CD8-positive, alpha-beta memory T cell (primary cell): Measurements from ENCODE around the gene EEF1E1. TPM values are rescaled to one million over a fixed set of nuclear protein-coding genes. Genes with fewer than 3 reads are reported as not detected.

Source experiments
- CTCF ChIA-PET: fragments of 350-600 bp; sonication (Branson Sonifier 250); formaldehyde crosslinking; loops from one replicate; lab custom pipeline; 2021; ENCODE audit warnings: antibody characterized with exemption; lab: Charles Lee
- POLR2A ChIA-PET: fragments of 350-600 bp; sonication (Branson Sonifier 250); formaldehyde crosslinking; loops from one replicate; lab custom pipeline; 2021; ENCODE audit warnings: antibody characterized with exemption; lab: Charles Lee
- DNase-seq, 5 donors: peaks; one replicate each; pipeline versions ENCODE4 v3.0.0 to v3.0.0-alpha.2; 2020 to 2022; ENCODE audit warnings: mixed read lengths in 1 of 5
- H3K27ac ChIP-seq: one replicate; pipeline ENCODE4 v1.7.0; 2013; ENCODE audit warnings: low read depth, mild to moderate bottlenecking, low read length, moderate library complexity
- H3K27me3 ChIP-seq: 2 replicates; pipeline ENCODE4 v1.7.0; 2013; ENCODE audit warnings: low read length, mild to moderate bottlenecking; ENCODE audit not compliant: insufficient read depth, poor library complexity, severe bottlenecking
- H3K36me3 ChIP-seq: 2 replicates; pipeline ENCODE4 v1.7.0; 2013; ENCODE audit warnings: mild to moderate bottlenecking, low read length, moderate library complexity; ENCODE audit not compliant: insufficient read depth
- H3K4me1 ChIP-seq: 2 replicates; pipeline ENCODE4 v1.7.0; 2013; ENCODE audit warnings: mild to moderate bottlenecking, low read length, moderate library complexity; ENCODE audit not compliant: insufficient read depth
- H3K4me3 ChIP-seq: 2 replicates; pipeline ENCODE4 v1.7.0; 2013; ENCODE audit warnings: mild to moderate bottlenecking, low read length
- H3K9me3 ChIP-seq: 2 replicates; pipeline ENCODE4 v1.7.0; 2013; ENCODE audit warnings: mild to moderate bottlenecking, low read length
- H3K27ac Mint-ChIP-seq, 8 donors: one replicate each; pipeline ENCODE4 v1.8.0; 2020 to 2021; ENCODE audit warnings: mixed read lengths in 8 of 8, mild to moderate bottlenecking in 6 of 8, inconsistent platforms in 3 of 8, moderate library complexity in 3 of 8
- H3K27me3 Mint-ChIP-seq, 2 donors: one replicate each; pipeline ENCODE4 v1.8.0; 2020 to 2021; ENCODE audit warnings: mixed read lengths in 2 of 2, mild to moderate bottlenecking in 1 of 2, moderate library complexity in 1 of 2
- H3K36me3 Mint-ChIP-seq, 3 donors: one replicate each; pipeline ENCODE4 v1.8.0; 2020 to 2021; ENCODE audit warnings: mixed read lengths in 3 of 3, inconsistent platforms in 1 of 3, mild to moderate bottlenecking in 1 of 3
- H3K4me1 Mint-ChIP-seq, 3 donors: one replicate each; pipeline ENCODE4 v1.8.0; 2020 to 2021; ENCODE audit warnings: mixed read lengths in 3 of 3, inconsistent platforms in 1 of 3, mild to moderate bottlenecking in 1 of 3
- H3K4me3 Mint-ChIP-seq, 7 donors: one replicate each; pipeline ENCODE4 v1.8.0; 2020 to 2021; ENCODE audit warnings: mixed read lengths in 7 of 7, mild to moderate bottlenecking in 6 of 7, moderate library complexity in 4 of 7, inconsistent platforms in 2 of 7
- H3K9me3 Mint-ChIP-seq, 5 donors: one replicate each; pipeline ENCODE4 v1.8.0; 2020 to 2022; ENCODE audit warnings: mixed read lengths in 5 of 5, mild to moderate bottlenecking in 3 of 5, moderate library complexity in 2 of 5, inconsistent platforms in 1 of 5
- polyA plus RNA-seq: library from polyadenylated mRNA; unstranded; fragments of 300-500 nt; fragmentation: Illumina TruSeq; gene quantifications from one replicate; pipeline ENCODE4 v1.2.3, GENCODE V29; 2021
- total RNA-seq, 2 experiments: library from RNA; stranded (reverse); gene quantifications; one replicate each; pipeline ENCODE4 v1.2.3, GENCODE V29; 2021

Gene EEF1E1
- total and polyA plus RNA-seq, 3 experiments from 2014 or later, result 48.3 to 76.0 (median 71.2) TPM

GRCh38 chr6:8130399-8130798 is 28.1 kb upstream of the EEF1E1 start:
- ChIA-PET POLR2A (no interaction called here), CTCF (interaction anchor here (1.4 to 3.1 kb wide), 2 partner anchors 88 to 91 kb away, joined by 6 to 28 read pairs; no protein-coding TSS in a partner anchor)
- Mint-ChIP-seq H3K9me3 (no peaks in the 10 kb centered on the region), H3K4me3 (no peak overlapping the region), H3K27ac (no peak overlapping the region), H3K36me3 (no peaks in the 10 kb centered on the region), H3K4me1 (no peaks in the 10 kb centered on the region), H3K27me3 (peaks cover 20 to 33% of the 10 kb centered on the region in 2 donors)
- H3K36me3 ChIP-seq, result no peaks in the 10 kb centered on the region
- no peak overlapping the region for H3K27ac ChIP-seq
- no peak overlapping the region for H3K4me3 ChIP-seq
- DNase-seq, result no peak
- H3K9me3 ChIP-seq, result no peaks in the 10 kb centered on the region
- no peaks in the 10 kb centered on the region for H3K4me1 ChIP-seq
- H3K27me3 ChIP-seq, result peaks cover 6% of the 10 kb centered on the region

GRCh38 chr6:8123236-8123635 is 20.9 kb upstream of the EEF1E1 start:
- ChIA-PET POLR2A (no interaction called here), CTCF (no interaction called here)
- H3K4me3 ChIP-seq, result no peak overlapping the region
- no peaks in the 10 kb centered on the region for H3K36me3 ChIP-seq
- H3K27ac ChIP-seq, result no peak overlapping the region
- Mint-ChIP-seq H3K4me1 (no peaks in the 10 kb centered on the region), H3K9me3 (peaks cover 0 to 2% (median 0%) of the 10 kb centered on the region in 5 donors), H3K4me3 (no peak overlapping the region), H3K27me3 (peaks cover 15 to 40% of the 10 kb centered on the region in 2 donors), H3K27ac (no peak overlapping the region), H3K36me3 (no peaks in the 10 kb centered on the region)
- no peaks in the 10 kb centered on the region for H3K9me3 ChIP-seq
- H3K27me3 ChIP-seq, result peaks cover 3% of the 10 kb centered on the region
- no peak for DNase-seq
- no peaks in the 10 kb centered on the region for H3K4me1 ChIP-seq

GRCh38 chr6:8114956-8115355 is 12.6 kb upstream of the EEF1E1 start:
- no peak overlapping the region for H3K27ac ChIP-seq
- no peaks in the 10 kb centered on the region for H3K4me1 ChIP-seq
- no peaks in the 10 kb centered on the region for H3K36me3 ChIP-seq
- DNase-seq, result no peak
- H3K27me3 ChIP-seq, result no peaks in the 10 kb centered on the region
- H3K9me3 ChIP-seq, result no peaks in the 10 kb centered on the region
- H3K4me3 Mint-ChIP-seq, result no peak overlapping the region
- H3K9me3 Mint-ChIP-seq, result peaks cover 0 to 4% (median 0%) of the 10 kb centered on the region in 5 donors
- CTCF ChIA-PET, result no interaction called here
- H3K27me3 Mint-ChIP-seq, result peaks cover 27 to 45% of the 10 kb centered on the region in 2 donors
- POLR2A ChIA-PET, result no interaction called here
- peaks cover 0 to 1% (median 0%) of the 10 kb centered on the region in 3 donors for H3K36me3 Mint-ChIP-seq
- H3K4me1 Mint-ChIP-seq, result no peaks in the 10 kb centered on the region
- no peak overlapping the region for H3K4me3 ChIP-seq
- no peak overlapping the region for H3K27ac Mint-ChIP-seq

- POLR2A ChIA-PET, result no interaction called here
- CTCF ChIA-PET, result no interaction called here
- Histone ChIP-seq H3K4me3 (no peak overlapping the region), H3K27me3 (no peaks in the 10 kb centered on the region), H3K9me3 (no peaks in the 10 kb centered on the region), H3K27ac (no peak overlapping the region), H3K4me1 (no peaks in the 10 kb centered on the region), H3K36me3 (no peaks in the 10 kb centered on the region)
- peaks cover 0 to 1% (median 0%) of the 10 kb centered on the region in 3 donors for H3K36me3 Mint-ChIP-seq
- DNase-seq, result no peak
- H3K4me1 Mint-ChIP-seq, result no peaks in the 10 kb centered on the region
- H3K27ac Mint-ChIP-seq, result no peak overlapping the region
- H3K9me3 Mint-ChIP-seq, result peaks cover 0 to 4% (median 0%) of the 10 kb centered on the region in 5 donors
- H3K27me3 Mint-ChIP-seq, result peaks cover 29 to 49% of the 10 kb centered on the region in 2 donors
- H3K4me3 Mint-ChIP-seq, result no peak overlapping the region
These were observed 10.8 kb upstream of the EEF1E1 start for GRCh38 chr6:8113131-8113654.

- Histone ChIP-seq H3K4me1 (no peaks in the 10 kb centered on the region), H3K27me3 (no peaks in the 10 kb centered on the region), H3K9me3 (no peaks in the 10 kb centered on the region), H3K36me3 (no peaks in the 10 kb centered on the region), H3K4me3 (no peak overlapping the region), H3K27ac (no peak overlapping the region)
- Mint-ChIP-seq H3K36me3 (peaks cover 0 to 2% (median 0%) of the 10 kb centered on the region in 3 donors), H3K9me3 (peaks cover 0 to 4% (median 0%) of the 10 kb centered on the region in 5 donors), H3K27ac (no peak overlapping the region), H3K27me3 (peaks cover 43 to 66% of the 10 kb centered on the region in 2 donors), H3K4me1 (no peaks in the 10 kb centered on the region), H3K4me3 (no peak overlapping the region)
- no peak for DNase-seq
- CTCF ChIA-PET, result no interaction called here
- POLR2A ChIA-PET, result no interaction called here
These were observed 8.4 kb upstream of the EEF1E1 start for GRCh38 chr6:8110725-8111124.

GRCh38 chr6:8110117-8110721 is 7.9 kb upstream of the EEF1E1 start:
- no peak overlapping the region for H3K4me3 Mint-ChIP-seq
- no peak overlapping the region for H3K27ac ChIP-seq
- H3K36me3 ChIP-seq, result no peaks in the 10 kb centered on the region
- H3K4me1 Mint-ChIP-seq, result no peaks in the 10 kb centered on the region
- no peak for DNase-seq
- no peaks in the 10 kb centered on the region for H3K9me3 Mint-ChIP-seq
- H3K4me3 ChIP-seq, result no peak overlapping the region
- no peaks in the 10 kb centered on the region for H3K9me3 ChIP-seq
- H3K36me3 Mint-ChIP-seq, result peaks cover 0 to 2% (median 0%) of the 10 kb centered on the region in 3 donors
- peaks cover 39 to 62% of the 10 kb centered on the region in 2 donors for H3K27me3 Mint-ChIP-seq
- ChIA-PET POLR2A (interaction anchor here (0.5 kb wide), 1 partner anchor 25 kb away, joined by 7 read pairs; no protein-coding TSS in a partner anchor), CTCF (no interaction called here)
- no peaks in the 10 kb centered on the region for H3K27me3 ChIP-seq
- no peaks in the 10 kb centered on the region for H3K4me1 ChIP-seq
- no peak overlapping the region for H3K27ac Mint-ChIP-seq

GRCh38 chr6:8108759-8109539 is 6.6 kb upstream of the EEF1E1 start:
- Histone ChIP-seq H3K27ac (no peak overlapping the region), H3K4me3 (no peak overlapping the region), H3K27me3 (no peaks in the 10 kb centered on the region), H3K36me3 (no peaks in the 10 kb centered on the region), H3K9me3 (no peaks in the 10 kb centered on the region), H3K4me1 (no peaks in the 10 kb centered on the region)
- peaks cover 0 to 1% (median 0%) of the 10 kb centered on the region in 3 donors for H3K36me3 Mint-ChIP-seq
- no peak for DNase-seq
- POLR2A ChIA-PET, result no interaction called here
- H3K27me3 Mint-ChIP-seq, result peaks cover 39 to 56% of the 10 kb centered on the region in 2 donors
- CTCF ChIA-PET, result no interaction called here
- no peak overlapping the region for H3K27ac Mint-ChIP-seq
- H3K4me1 Mint-ChIP-seq, result no peaks in the 10 kb centered on the region
- H3K4me3 Mint-ChIP-seq, result no peak overlapping the region
- H3K9me3 Mint-ChIP-seq, result no peaks in the 10 kb centered on the region

GRCh38 chr6:8108031-8108660 is 5.8 kb upstream of the EEF1E1 start:
- Histone ChIP-seq H3K27me3 (no peaks in the 10 kb centered on the region), H3K36me3 (no peaks in the 10 kb centered on the region), H3K4me3 (no peak overlapping the region), H3K9me3 (no peaks in the 10 kb centered on the region), H3K27ac (no peak overlapping the region), H3K4me1 (no peaks in the 10 kb centered on the region)
- no peak overlapping the region for H3K4me3 Mint-ChIP-seq
- H3K9me3 Mint-ChIP-seq, result no peaks in the 10 kb centered on the region
- H3K4me1 Mint-ChIP-seq, result no peaks in the 10 kb centered on the region
- POLR2A ChIA-PET, result no interaction called here
- no peak overlapping the region for H3K27ac Mint-ChIP-seq
- CTCF ChIA-PET, result no interaction called here
- peaks cover 0 to 1% (median 0%) of the 10 kb centered on the region in 3 donors for H3K36me3 Mint-ChIP-seq
- DNase-seq, result no peak
- peaks cover 39 to 57% of the 10 kb centered on the region in 2 donors for H3K27me3 Mint-ChIP-seq
